Measurements from ENCODE around the gene CAT. TPM values are rescaled to one million over a fixed set of nuclear protein-coding genes. Genes with fewer than 3 reads are reported as not detected.

Gene CAT
- total RNA-seq, 1 experiment from 2014 or later = 54.5 TPM

Other genes starting within 250 kb of the CAT start
- 1.3 and 1.5 TPM in 2 replicates for gene ABTB2, start 80.9 kb upstream of the CAT start, total RNA-seq (2014; rRNA removed)
- gene ELF5, start 74.9 kb downstream of the CAT start, total RNA-seq (2014; rRNA removed) = 0.06 TPM in 1 of 2 replicates, not detected in the other
- gene EHF, start 182.2 kb downstream of the CAT start, total RNA-seq (2014; rRNA removed) = not detected in 2 replicates

All from LHCN-M2 (cell line).